NCI-H2081 (cell line): ENCODE results near the gene PCBP3.
"Not testable (repeated sequence)": the region's sequence is repeated elsewhere in the genome, so short reads cannot be mapped to it uniquely, and the experiment has no call there.

Experiments
- DNase-seq, 2 experiments: peaks; one replicate each; lab custom pipeline; 2025; lab: John Stamatoyannopoulos, UW

PCBP3 gene

DNA sequence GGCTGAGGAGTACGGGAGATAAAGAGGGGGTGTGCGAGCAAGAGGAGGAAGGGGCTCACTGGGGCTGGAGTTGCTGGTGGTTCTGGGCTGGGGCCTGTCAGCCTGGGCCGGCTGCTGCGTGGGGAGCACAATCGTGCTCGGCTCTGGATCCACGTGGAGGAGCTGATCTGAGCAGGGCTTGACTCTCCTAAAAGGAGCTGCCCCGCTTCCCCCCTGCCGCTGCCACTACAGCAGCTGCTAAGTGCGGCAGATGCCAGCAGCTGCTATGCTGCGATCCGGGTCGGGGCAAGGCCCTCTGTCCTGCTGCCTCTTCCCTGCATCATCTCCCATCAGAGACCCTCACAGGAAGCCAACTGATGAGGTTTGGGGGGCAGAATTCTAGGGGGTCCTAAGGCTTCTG, 165.9 kb downstream of the PCBP3 start:
- no peak for DNase-seq

DNA sequence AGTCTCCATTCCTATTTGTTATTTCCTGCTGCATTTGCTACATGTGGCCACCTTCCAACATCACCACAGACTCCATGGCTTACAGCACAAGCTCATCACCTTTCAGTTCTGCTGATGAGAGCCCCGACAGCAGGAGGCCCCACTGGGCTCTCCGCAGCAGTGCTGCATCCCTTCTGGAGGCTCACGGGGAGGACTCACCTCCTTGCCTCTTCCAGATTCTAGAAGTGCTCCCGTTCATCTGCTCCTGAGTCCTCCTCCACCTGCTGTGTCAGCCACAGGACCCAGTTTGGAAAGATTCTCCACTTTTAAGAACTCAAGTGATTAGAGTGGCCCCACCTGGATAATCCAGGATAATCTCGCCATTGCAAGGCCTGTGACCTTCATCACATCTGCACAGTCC, 167.6 kb downstream of the PCBP3 start:
- no peak for DNase-seq

- DNase-seq = not testable (repeated sequence)
These were observed 170.8 kb downstream of the PCBP3 start for GRCh38 chr21:45814210-45814940.

DNA sequence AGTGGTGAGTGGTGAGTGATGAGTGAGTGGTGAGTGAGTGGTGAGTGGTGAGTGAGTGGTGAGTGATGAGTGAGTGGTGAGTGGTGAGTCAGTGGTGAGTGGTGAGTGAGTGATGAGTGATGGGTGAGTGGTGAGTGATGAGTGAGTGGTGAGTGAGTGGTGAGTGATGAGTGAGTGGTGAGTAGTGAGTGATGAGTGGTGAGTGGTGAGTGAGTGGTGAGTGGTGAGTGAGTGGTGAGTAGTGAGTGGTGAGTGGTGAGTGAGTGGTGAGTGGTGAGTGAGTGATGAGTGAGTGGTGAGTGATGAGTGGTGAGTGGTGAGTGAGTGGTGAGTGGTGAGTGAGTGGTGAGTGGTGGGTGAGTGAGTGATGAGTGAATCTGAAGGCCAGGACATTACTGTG, 172.3 kb downstream of the PCBP3 start:
- DNase-seq = not testable (repeated sequence)

- no peak for DNase-seq
These were observed 173.3 kb downstream of the PCBP3 start for GRCh38 chr21:45816794-45817193.

DNA sequence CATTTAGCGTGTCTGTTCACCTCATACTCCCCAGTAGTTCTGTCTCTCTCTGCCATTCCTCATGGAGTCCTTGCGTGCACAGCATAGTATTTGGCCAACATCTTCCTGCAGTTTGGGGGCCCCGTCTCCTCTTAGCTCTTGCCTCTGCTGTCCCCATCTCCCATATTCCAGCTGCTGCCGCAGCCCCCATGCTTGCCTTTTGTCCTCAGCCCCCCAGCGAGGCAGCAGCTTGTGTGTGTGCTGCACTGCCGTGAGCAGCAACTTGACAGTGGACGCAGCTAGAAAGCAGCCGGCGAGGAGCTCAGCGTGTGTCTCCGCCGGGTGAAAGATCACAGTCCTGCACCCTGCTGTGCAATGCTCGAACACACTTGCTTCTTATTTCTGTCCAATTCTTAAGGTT, 173.8 kb downstream of the PCBP3 start:
- no peak for DNase-seq

GRCh38 chr21:45818276-45818903, 174.9 kb downstream of the PCBP3 start:
- DNase-seq = no peak

- DNase-seq = no peak
These were observed 175.4 kb downstream of the PCBP3 start for GRCh38 chr21:45818904-45819285.

DNA sequence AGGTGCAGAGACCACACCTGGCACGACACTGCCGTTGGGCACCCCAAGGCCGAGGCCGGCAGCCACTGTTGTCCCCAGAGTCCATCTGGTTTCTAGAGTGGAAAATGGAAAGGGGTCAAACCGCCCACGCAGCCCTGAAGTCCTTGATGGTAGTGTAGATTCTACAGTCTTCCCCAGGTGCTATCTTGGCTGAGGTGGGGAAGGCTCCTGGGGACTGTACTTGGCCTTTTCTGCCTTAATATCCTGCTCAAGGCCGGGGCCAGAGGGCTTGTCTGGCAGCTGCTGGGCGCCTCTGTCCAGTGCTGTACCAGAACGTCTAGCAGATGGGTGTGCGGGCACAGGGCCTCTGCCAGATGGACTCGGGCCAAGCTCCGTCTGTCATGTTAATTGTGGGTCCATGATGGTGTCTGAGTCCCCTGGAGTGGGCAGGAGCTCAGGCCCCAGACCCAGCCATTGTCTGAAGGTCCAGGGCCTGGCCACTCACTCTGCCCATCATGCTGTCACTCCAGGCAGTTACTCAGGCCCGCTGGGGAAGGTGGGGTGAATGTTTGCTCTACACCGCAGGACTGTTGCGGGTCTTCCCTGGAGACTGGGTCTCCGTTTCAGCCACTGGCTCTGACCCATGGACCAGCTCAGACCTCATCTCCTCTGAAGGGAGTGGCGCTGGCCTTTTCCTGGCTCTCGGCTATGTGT, 176.1 kb downstream of the PCBP3 start:
- DNase-seq = no peak

GRCh38 chr21:45820171-45821091, 176.9 kb downstream of the PCBP3 start:
- DNase-seq = peak; percentile 70 to 76

- DNase-seq = no peak
These were observed 177.9 kb downstream of the PCBP3 start for GRCh38 chr21:45821315-45821962.

DNA sequence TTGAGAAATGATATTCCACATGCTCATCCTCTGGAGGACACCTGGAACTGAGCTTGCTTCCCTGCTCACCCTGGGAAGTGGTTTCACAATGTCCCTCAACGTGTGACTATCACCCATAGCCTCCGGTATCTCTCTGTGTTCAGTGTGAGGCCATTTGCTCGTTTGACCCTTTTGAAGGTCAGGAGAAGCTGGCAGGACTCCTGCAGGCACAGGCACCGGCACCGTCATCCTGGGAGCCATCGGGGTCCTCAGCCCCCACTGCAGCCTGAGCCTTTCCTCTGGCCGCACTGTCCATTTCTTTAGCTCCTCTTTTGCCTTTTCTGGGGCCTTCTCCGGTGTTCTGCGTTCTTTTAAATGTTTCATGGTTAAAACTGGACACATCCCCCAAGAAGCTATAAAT, 178.5 kb downstream of the PCBP3 start:
- no peak for DNase-seq

- no peak for DNase-seq
These were observed 179.0 kb downstream of the PCBP3 start for GRCh38 chr21:45822429-45823099.

DNA sequence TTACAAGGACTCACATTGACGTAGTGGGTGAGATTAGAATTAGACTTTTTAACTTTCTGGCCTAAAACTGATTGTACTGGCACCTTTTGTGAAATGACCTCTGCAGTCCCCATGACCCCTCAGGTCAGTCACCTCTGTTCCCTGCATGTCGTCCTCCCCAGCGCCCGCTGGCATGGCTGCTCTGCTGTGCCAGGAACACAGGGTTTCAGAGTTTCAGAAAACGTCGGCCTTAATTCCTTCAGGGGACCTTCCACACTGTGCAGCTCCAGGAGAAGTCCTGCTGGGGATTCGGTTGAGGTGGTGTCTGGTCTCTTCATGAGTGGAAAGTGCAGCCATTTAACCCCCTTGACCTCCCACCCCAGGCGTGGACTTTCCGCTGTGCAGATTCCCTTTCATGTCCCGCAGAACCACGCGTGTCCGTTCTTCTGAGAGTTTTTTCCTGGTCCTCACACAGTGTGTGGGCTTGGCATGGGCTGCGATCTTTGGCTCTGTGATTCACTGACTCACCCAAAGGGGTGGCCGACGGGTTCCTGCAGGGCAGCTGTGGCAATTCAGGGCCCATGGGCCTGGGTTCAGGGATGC, 179.7 kb downstream of the PCBP3 start:
- no peak for DNase-seq

GRCh38 chr21:45824546-45825215, 181.2 kb downstream of the PCBP3 start:
- no peak for DNase-seq

GRCh38 chr21:45825219-45825618, 181.7 kb downstream of the PCBP3 start:
- no peak for DNase-seq

DNA sequence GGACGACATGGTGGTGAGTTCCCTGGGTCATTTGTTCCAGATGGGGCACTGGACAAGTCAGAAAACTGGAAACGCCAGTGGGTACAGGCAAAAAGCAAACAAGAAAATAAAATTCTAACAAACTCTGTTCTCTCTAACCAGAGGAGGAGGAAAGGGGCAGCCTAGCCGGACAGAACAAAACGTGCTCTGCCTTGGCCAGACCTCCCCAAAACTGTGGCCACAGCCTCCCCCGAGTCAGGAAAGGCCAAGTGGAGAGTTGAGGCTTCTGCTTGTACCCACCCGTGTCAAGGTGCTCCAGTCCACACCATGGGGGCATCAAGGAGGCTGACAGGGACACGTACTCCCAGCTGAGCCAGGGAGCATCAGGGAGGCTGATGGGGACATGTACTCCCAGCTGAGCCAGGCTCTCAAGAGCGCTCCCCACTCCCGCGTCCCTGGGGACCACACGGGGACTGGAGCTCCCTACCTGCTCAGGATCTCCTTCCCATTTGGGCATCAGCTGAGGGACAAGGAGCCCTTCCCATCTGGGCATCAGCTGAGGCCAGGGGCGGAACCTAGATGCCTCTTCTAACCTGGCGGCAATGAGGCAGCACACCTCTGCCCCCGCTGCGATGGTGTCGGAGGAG, 183.3 kb downstream of the PCBP3 start:
- DNase-seq = no peak

DNA sequence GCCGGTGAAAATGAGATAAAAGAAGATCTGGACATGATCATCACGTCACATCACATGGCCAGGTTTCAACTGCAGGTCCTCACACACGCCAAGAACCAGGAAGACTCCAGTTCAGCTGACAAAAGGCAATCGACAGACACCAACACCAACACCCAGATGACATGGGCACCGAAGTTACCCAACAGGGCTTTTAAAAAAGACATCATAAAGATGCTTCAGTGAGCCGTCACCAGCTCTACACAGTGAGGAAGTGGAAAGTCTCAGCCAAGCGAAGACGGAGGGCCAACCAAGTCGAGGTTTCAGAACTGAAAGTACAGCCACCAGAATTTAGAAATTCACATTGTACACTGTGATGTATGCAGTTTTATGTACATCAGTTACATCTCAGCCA, 183.8 kb downstream of the PCBP3 start:
- DNase-seq = no peak

- no peak for DNase-seq
These were observed 184.5 kb downstream of the PCBP3 start for GRCh38 chr21:45827881-45828579.
